A549 (cell line): ENCODE results near the gene THADA. TPM values are rescaled to one million over a fixed set of nuclear protein-coding genes. Genes with fewer than 3 reads are reported as not detected.

Experiments
- ATAC-seq, 2 experiments: fragments of 200-7000 bp in 1 of 2; fragments of >200 bp in 1 of 2; cut with Nextera tagmentation in 1 of 2; cut with Tn5 transposase in 1 of 2; 3 replicates each; pipeline versions ENCODE4 v1.8.0 to v1.9.1; 2018 to 2020; ENCODE audit warnings: mild to moderate bottlenecking in 1 of 2, moderate library complexity in 1 of 2
- CTCF ChIA-PET: fragments of 300-600 bp; sonication (Branson Sonifier 250); formaldehyde crosslinking; extraction: SDS; loops from one replicate; lab custom pipeline; 2021; ENCODE audit warnings: antibody characterized with exemption, inconsistent platforms; lab: Yijun Ruan, JAX
- POLR2A ChIA-PET: fragments of 350-600 bp; formaldehyde crosslinking; extraction: SDS; loops from one replicate; lab custom pipeline; 2021; ENCODE audit warnings: antibody characterized with exemption, inconsistent platforms; lab: Yijun Ruan, JAX
- DNase-seq, 2 experiments: peaks; one replicate each; pipeline versions ENCODE4 v3.0.0 to v3.0.0-alpha.2; 2011 to 2016; ENCODE audit warnings: low read depth in 1 of 2, low spot score in 1 of 2
- FAIRE-seq: peaks from 2 replicates; lab custom pipeline; 2011; peaks lifted over from hg19 to GRCh38; lab: Jason Lieb, UNC
- H3K27ac ChIP-seq, 2 experiments: fragments of >200 bp; sonication (Bioruptor Twin); formaldehyde crosslinking; 3 replicates each; pipeline ENCODE4 v1.5.1; 2016 to 2017
- H3K4me1 ChIP-seq: fragments of >200 bp; sonication (Bioruptor Twin); formaldehyde crosslinking; 3 replicates; pipeline ENCODE4 v1.6.1; 2016
- H3K4me2 ChIP-seq: fragments of >200 bp; sonication (Bioruptor Twin); formaldehyde crosslinking; 3 replicates; pipeline ENCODE4 v1.6.1; 2016
- H3K4me3 ChIP-seq: fragments of >200 bp; sonication (Bioruptor Twin); formaldehyde crosslinking; 3 replicates; pipeline ENCODE4 v1.5.1; 2016
- H3K9me3 ChIP-seq: fragments of >200 bp; sonication (Bioruptor Twin); formaldehyde crosslinking; 3 replicates; pipeline ENCODE4 v1.6.1; 2016
- BHLHE40 ChIP-seq: IDR thresholded peaks from 2 replicates; pipeline ENCODE4 v1.6.1; 2012; ENCODE audit warnings: low read depth, low read length, inconsistent platforms
- CBX8 ChIP-seq: fragments of 200-600 bp; sonication (generic); IDR thresholded peaks from 2 replicates; pipeline ENCODE4 v1.6.1; 2016
- EHF ChIP-seq: fragments of 250-450 bp; sonication (Bioruptor Pico); IDR thresholded peaks from 2 replicates; pipeline ENCODE4 v1.5.0; 2020; ENCODE audit warnings: mild to moderate bottlenecking
- EHMT2 ChIP-seq: fragments of 200-600 bp; sonication (generic); IDR thresholded peaks from 2 replicates; pipeline ENCODE4 v1.6.1; 2016; ENCODE audit warnings: antibody characterized with exemption, low read depth, mild to moderate bottlenecking, moderate library complexity
- FOXS1 ChIP-seq: fragments of 250-450 bp; sonication (Bioruptor Pico); IDR thresholded peaks from 2 replicates; pipeline ENCODE4 v1.5.0; 2020; ENCODE audit warnings: mild to moderate bottlenecking, moderate library complexity
- HOXA7 ChIP-seq: fragments of 250-450 bp; sonication (Bioruptor Pico); IDR thresholded peaks from 2 replicates; pipeline ENCODE4 v1.5.0; 2020; ENCODE audit warnings: mild to moderate bottlenecking, moderate library complexity
- HOXB5 ChIP-seq: fragments of 250-450 bp; sonication (Bioruptor Pico); IDR thresholded peaks from 2 replicates; pipeline ENCODE4 v1.5.0; 2020; ENCODE audit warnings: mild to moderate bottlenecking, moderate library complexity
- JUNB ChIP-seq: fragments of >200 bp; sonication (Bioruptor Twin); formaldehyde crosslinking; IDR thresholded peaks from 2 replicates; pipeline ENCODE4 v1.6.1; 2016
- KDM1A ChIP-seq: fragments of 200-600 bp; sonication (generic); IDR thresholded peaks from 2 replicates; pipeline ENCODE4 v1.6.1; 2016; ENCODE audit warnings: low read depth, mild to moderate bottlenecking
- KDM5A ChIP-seq: fragments of 200-600 bp; sonication (generic); IDR thresholded peaks from 2 replicates; pipeline ENCODE4 v1.6.1; 2016; ENCODE audit warnings: antibody characterized with exemption, mild to moderate bottlenecking
- MAFK ChIP-seq: fragments of 450-650 bp; IDR thresholded peaks from 2 replicates; pipeline ENCODE4 v1.6.1; 2014; ENCODE audit not compliant: partially characterized antibody
- POLR2A ChIP-seq: IDR thresholded peaks from 2 replicates; pipeline ENCODE4 v1.6.1; 2012; ENCODE audit warnings: mild to moderate bottlenecking, low read length
- POLR2AphosphoS2 ChIP-seq: conservative IDR thresholded peaks from 2 replicates; pipeline ENCODE4 v1.6.1; 2012; ENCODE audit warnings: low read length, improper control_type of control experiment, inconsistent platforms
- RAD21 ChIP-seq, 2 experiments: fragments of >200 bp in 1 of 2; sonication (Bioruptor Twin) in 1 of 2; formaldehyde crosslinking in 1 of 2; IDR thresholded peaks in 1 of 2; conservative IDR thresholded peaks in 1 of 2; 2 replicates in 1 of 2; 3 replicates in 1 of 2; pipeline ENCODE4 v1.6.1; 2012 to 2018; ENCODE audit warnings: inconsistent platforms in 1 of 2
- RARB ChIP-seq: fragments of 250-450 bp; sonication (Bioruptor Pico); IDR thresholded peaks from 2 replicates; pipeline ENCODE4 v1.8.0; 2021; ENCODE audit warnings: mild to moderate bottlenecking, moderate library complexity
- RFX5 ChIP-seq: fragments of 450-650 bp; IDR thresholded peaks from 2 replicates; pipeline ENCODE4 v1.7.1; 2014; ENCODE audit warnings: antibody characterized with exemption, mild to moderate bottlenecking, moderate library complexity
- RNF2 ChIP-seq: fragments of 200-600 bp; sonication (generic); IDR thresholded peaks from 2 replicates; pipeline ENCODE4 v1.6.1; 2016; ENCODE audit warnings: low read depth, mild to moderate bottlenecking, antibody characterized with exemption, moderate library complexity, borderline replicate concordance
- SMC3 ChIP-seq: fragments of >200 bp; sonication (Bioruptor Twin); formaldehyde crosslinking; IDR thresholded peaks from 3 replicates; pipeline ENCODE4 v1.6.1; 2018; ENCODE audit warnings: inconsistent platforms
- SREBF2 ChIP-seq: fragments of 450-650 bp; IDR thresholded peaks from 2 replicates; pipeline ENCODE4 v1.6.1; 2014; ENCODE audit warnings: mild to moderate bottlenecking, moderate library complexity
- ZC3H11A ChIP-seq: fragments of 450-650 bp; IDR thresholded peaks from 2 replicates; pipeline ENCODE4 v1.6.1; 2014; ENCODE audit warnings: antibody characterized with exemption, mild to moderate bottlenecking
- ZFP36 ChIP-seq: fragments of 450-650 bp; IDR thresholded peaks from 2 replicates; pipeline ENCODE4 v1.6.1; 2014; ENCODE audit warnings: borderline replicate concordance; ENCODE audit not compliant: partially characterized antibody
- ZSCAN20 ChIP-seq: fragments of 250-450 bp; sonication (Bioruptor Pico); IDR thresholded peaks from 2 replicates; pipeline ENCODE4 v1.8.0; 2022; ENCODE audit warnings: mild to moderate bottlenecking, moderate library complexity
- WGBS: methylation state at CpG from one replicate; pipeline ENCODE4 v1.1.6; 2017; ENCODE audit errors: missing lambda C conversion rate; 5-methylcytosine and 5-hydroxymethylcytosine counted together
- polyA plus RNA-seq, 4 experiments: library from polyadenylated mRNA; depleted of rRNA in 3 of 4; stranded (reverse); fragments of >200 nt; fragmentation: RNase III in 1 of 4; extraction: RNeasy Plus Mini Kit Qiagen cat#74134 plus additional on column Dnase treatment in 1 of 4; gene quantifications; 2 replicates in 3 of 4; 3 replicates in 1 of 4; pipeline ENCODE4 v1.2.3, GENCODE V29; 2011 to 2017
- TF ChIP-seq, protein P1 (sequence below): fragments of 250-450 bp; sonication (Bioruptor Pico); IDR thresholded peaks from 2 replicates; pipeline ENCODE4 v1.5.0; 2021; ENCODE audit warnings: mild to moderate bottlenecking, moderate library complexity, borderline replicate concordance
- TF ChIP-seq, protein P2 (sequence below): fragments of >200 bp; sonication (Bioruptor Twin); formaldehyde crosslinking; IDR thresholded peaks from 3 replicates; pipeline ENCODE4 v1.5.1; 2016
- TF ChIP-seq, protein P3 (sequence below): fragments of 250-450 bp; sonication (Bioruptor Pico); IDR thresholded peaks from 2 replicates; pipeline ENCODE4 v1.5.0; 2020; ENCODE audit warnings: low read depth, mild to moderate bottlenecking, moderate library complexity
- TF ChIP-seq, protein P4 (sequence below): fragments of 450-650 bp; IDR thresholded peaks from 2 replicates; pipeline ENCODE4 v1.6.1; 2014; ENCODE audit warnings: antibody characterized with exemption
- TF ChIP-seq, protein P5 (sequence below): fragments of >200 bp; sonication (Bioruptor Twin); formaldehyde crosslinking; IDR thresholded peaks from 2 replicates; pipeline ENCODE4 v1.6.1; 2016
- TF ChIP-seq, protein P6 (sequence below): fragments of >200 bp; sonication (Bioruptor Twin); formaldehyde crosslinking; IDR thresholded peaks from 3 replicates; pipeline ENCODE4 v1.6.1; 2016

Gene THADA
- polyA plus RNA-seq, 2 of the 4 experiments (the other 2 are of a cell fraction): 21.8 to 37.9 TPM

DNA sequence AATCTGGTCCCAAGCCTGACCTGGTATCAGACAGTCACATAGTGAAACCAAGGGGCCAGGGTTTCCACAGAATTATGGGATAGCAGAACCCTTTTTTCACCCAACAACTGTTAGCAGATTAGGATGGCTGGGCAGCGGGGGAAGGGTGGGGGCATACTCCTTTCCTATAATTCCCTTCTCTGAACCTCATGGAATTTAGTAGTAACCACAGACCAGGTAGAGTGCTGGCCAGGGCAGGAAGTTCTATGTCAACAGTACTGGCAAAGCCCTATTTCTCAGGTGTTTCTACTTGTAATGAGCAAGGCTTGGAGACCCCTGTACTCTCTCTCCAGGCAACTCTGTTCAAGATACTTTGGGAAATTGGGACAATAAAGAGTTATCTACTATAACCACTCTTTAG lies 174.6 kb downstream of the THADA start:
- no peak for DNase-seq

DNA sequence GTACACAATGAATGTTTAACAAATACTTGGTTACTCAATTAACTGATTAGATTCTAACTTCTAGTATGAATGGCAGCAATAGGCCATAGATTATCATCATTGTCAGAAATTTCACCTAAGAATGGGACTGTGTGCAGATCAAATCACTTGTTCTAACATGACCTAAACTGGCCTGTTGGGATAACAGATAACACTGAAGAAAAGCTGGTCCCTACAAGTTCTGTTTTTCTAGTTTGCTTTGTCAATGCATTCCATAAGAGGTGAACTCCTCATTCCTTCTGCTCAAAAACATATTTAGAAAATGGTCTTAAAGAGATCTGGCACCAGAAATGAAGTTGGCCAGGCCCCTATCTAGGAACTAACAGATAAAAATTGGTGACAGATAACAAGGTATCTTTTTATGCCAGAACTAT lies 175.4 kb downstream of the THADA start:
- ATAC-seq: no peak
- no peak for DNase-seq
- POLR2A ChIA-PET: no interaction called here
- no peak overlapping the region for H3K4me3 ChIP-seq
- peaks cover 30% of the 10 kb centered on the region for H3K4me1 ChIP-seq
- TF ChIP-seq MAFK (no peak), ZC3H11A (no peak), ZSCAN20 (CRISPR knock-in tag) (no peak), HOXB5 (CRISPR knock-in tag) (no peak), POLR2A (no peak), ZFP36 (no peak), JUNB (no peak), KDM1A (no peak), EHMT2 (no peak), HOXA7 (no peak), FOXS1 (no peak), KDM5A (no peak), EHF (CRISPR knock-in tag) (no peak)
- TF ChIP-seq, protein P1, sequence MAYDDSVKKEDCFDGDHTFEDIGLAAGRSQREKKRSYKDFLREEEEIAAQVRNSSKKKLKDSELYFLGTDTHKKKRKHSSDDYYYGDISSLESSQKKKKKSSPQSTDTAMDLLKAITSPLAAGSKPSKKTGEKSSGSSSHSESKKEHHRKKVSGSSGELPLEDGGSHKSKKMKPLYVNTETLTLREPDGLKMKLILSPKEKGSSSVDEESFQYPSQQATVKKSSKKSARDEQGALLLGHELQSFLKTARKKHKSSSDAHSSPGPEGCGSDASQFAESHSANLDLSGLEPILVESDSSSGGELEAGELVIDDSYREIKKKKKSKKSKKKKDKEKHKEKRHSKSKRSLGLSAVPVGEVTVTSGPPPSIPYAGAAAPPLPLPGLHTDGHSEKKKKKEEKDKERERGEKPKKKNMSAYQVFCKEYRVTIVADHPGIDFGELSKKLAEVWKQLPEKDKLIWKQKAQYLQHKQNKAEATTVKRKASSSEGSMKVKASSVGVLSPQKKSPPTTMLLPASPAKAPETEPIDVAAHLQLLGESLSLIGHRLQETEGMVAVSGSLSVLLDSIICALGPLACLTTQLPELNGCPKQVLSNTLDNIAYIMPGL: no peak
- TF ChIP-seq, protein P2, sequence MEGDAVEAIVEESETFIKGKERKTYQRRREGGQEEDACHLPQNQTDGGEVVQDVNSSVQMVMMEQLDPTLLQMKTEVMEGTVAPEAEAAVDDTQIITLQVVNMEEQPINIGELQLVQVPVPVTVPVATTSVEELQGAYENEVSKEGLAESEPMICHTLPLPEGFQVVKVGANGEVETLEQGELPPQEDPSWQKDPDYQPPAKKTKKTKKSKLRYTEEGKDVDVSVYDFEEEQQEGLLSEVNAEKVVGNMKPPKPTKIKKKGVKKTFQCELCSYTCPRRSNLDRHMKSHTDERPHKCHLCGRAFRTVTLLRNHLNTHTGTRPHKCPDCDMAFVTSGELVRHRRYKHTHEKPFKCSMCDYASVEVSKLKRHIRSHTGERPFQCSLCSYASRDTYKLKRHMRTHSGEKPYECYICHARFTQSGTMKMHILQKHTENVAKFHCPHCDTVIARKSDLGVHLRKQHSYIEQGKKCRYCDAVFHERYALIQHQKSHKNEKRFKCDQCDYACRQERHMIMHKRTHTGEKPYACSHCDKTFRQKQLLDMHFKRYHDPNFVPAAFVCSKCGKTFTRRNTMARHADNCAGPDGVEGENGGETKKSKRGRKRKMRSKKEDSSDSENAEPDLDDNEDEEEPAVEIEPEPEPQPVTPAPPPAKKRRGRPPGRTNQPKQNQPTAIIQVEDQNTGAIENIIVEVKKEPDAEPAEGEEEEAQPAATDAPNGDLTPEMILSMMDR: no peak
- TF ChIP-seq, protein P3, sequence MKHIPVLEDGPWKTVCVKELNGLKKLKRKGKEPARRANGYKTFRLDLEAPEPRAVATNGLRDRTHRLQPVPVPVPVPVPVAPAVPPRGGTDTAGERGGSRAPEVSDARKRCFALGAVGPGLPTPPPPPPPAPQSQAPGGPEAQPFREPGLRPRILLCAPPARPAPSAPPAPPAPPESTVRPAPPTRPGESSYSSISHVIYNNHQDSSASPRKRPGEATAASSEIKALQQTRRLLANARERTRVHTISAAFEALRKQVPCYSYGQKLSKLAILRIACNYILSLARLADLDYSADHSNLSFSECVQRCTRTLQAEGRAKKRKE (CRISPR knock-in tag): no peak
- TF ChIP-seq, protein P4, sequence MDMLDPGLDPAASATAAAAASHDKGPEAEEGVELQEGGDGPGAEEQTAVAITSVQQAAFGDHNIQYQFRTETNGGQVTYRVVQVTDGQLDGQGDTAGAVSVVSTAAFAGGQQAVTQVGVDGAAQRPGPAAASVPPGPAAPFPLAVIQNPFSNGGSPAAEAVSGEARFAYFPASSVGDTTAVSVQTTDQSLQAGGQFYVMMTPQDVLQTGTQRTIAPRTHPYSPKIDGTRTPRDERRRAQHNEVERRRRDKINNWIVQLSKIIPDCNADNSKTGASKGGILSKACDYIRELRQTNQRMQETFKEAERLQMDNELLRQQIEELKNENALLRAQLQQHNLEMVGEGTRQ: no peak
- TF ChIP-seq, protein P5, sequence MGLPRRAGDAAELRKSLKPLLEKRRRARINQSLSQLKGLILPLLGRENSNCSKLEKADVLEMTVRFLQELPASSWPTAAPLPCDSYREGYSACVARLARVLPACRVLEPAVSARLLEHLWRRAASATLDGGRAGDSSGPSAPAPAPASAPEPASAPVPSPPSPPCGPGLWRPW: no peak
- TF ChIP-seq, all 56 proteins: peak for 0
- no peak overlapping the region for H3K4me2 ChIP-seq
- no peak for FAIRE-seq
- H3K27ac ChIP-seq: no peak overlapping the region
- no peaks in the 10 kb centered on the region for H3K9me3 ChIP-seq
- CTCF ChIA-PET: interaction anchor here (0.6 to 1.0 kb wide), 2 partner anchors 10 to 27 kb away, joined by 3 read pairs; no protein-coding TSS in a partner anchor

More for the DNA sequence above, 174.6 kb downstream of the THADA start:
- CTCF ChIA-PET: interaction anchor here (0.5 kb wide), 1 partner anchor 34 kb away, joined by 3 read pairs; no protein-coding TSS in a partner anchor
- no peaks in the 10 kb centered on the region for H3K9me3 ChIP-seq
- ATAC-seq (no peak), FAIRE-seq (no peak)
- H3K4me3 ChIP-seq: no peak overlapping the region
- no peak for TF ChIP-seq RFX5
- TF ChIP-seq, protein P4: no peak
- TF ChIP-seq RNF2: no peak
- no peak for TF ChIP-seq SMC3
- TF ChIP-seq SREBF2: no peak
- no peak for TF ChIP-seq RAD21 (conservative IDR thresholded peaks at IDR 0.05 in 1 of 2, IDR thresholded peaks at IDR 0.05 in 1 of 2)
- TF ChIP-seq POLR2AphosphoS2: no peak
- no peak for TF ChIP-seq BHLHE40
- TF ChIP-seq, protein P6, sequence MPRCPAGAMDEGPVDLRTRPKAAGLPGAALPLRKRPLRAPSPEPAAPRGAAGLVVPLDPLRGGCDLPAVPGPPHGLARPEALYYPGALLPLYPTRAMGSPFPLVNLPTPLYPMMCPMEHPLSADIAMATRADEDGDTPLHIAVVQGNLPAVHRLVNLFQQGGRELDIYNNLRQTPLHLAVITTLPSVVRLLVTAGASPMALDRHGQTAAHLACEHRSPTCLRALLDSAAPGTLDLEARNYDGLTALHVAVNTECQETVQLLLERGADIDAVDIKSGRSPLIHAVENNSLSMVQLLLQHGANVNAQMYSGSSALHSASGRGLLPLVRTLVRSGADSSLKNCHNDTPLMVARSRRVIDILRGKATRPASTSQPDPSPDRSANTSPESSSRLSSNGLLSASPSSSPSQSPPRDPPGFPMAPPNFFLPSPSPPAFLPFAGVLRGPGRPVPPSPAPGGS: no peak
- no peak for TF ChIP-seq CBX8
- no peak for TF ChIP-seq ZFP36
- TF ChIP-seq POLR2A: no peak
- TF ChIP-seq RARB (CRISPR knock-in tag): no peak
- H3K4me1 ChIP-seq: peaks cover 38% of the 10 kb centered on the region
- no peak overlapping the region for H3K27ac ChIP-seq
- POLR2A ChIA-PET: no interaction called here
- no peak overlapping the region for H3K4me2 ChIP-seq
- 94% methylated on average over 1 of the region's 1 CpG for WGBS
